CD4-positive, alpha-beta T cell (primary cell): Measurements from ENCODE around the gene LINC00305. TPM values are rescaled to one million over a fixed set of nuclear protein-coding genes. Genes with fewer than 3 reads are reported as not detected.

Experiments
- ATAC-seq: fragments of 200-7000 bp; cut with Tn5 transposase; one replicate; pipeline ENCODE4 v1.10.0; 2022; ENCODE audit warnings: mild to moderate bottlenecking; ENCODE audit not compliant: poor library complexity
- CTCF ChIA-PET: fragments of 350-600 bp; sonication (Branson Sonifier 250); formaldehyde crosslinking; loops from one replicate; lab custom pipeline; 2021; ENCODE audit warnings: antibody characterized with exemption, inconsistent platforms; lab: Charles Lee
- POLR2A ChIA-PET: fragments of 350-600 bp; sonication (Branson Sonifier 250); formaldehyde crosslinking; loops from one replicate; lab custom pipeline; 2021; ENCODE audit warnings: antibody characterized with exemption, inconsistent platforms; lab: Charles Lee
- DNase-seq, 14 experiments: peaks; one replicate each; pipeline ENCODE4 v3.0.0-alpha.2; 2013 to 2020; ENCODE audit warnings: mixed read lengths in 2 of 14
- H3K27ac ChIP-seq, 2 donors: one replicate each; pipeline versions ENCODE4 v1.5.1 to v1.7.0; 2013; ENCODE audit warnings: low read length in 2 of 2, low read depth in 1 of 2, mild to moderate bottlenecking in 1 of 2
- H3K27me3 ChIP-seq, 2 experiments: 1 replicate in 1 of 2; 2 replicates in 1 of 2; pipeline versions ENCODE4 v1.6.1 to v1.7.0; 2013; ENCODE audit warnings: low read length in 2 of 2, control low read depth in 1 of 2, mild to moderate bottlenecking in 1 of 2, moderate library complexity in 1 of 2; ENCODE audit not compliant: insufficient read depth in 2 of 2, control insufficient read depth in 1 of 2
- H3K36me3 ChIP-seq: one replicate; pipeline ENCODE4 v1.6.1; 2013; ENCODE audit warnings: low read length, control low read depth; ENCODE audit not compliant: insufficient read depth
- H3K4me1 ChIP-seq: one replicate; pipeline ENCODE4 v1.6.1; 2013; ENCODE audit warnings: low read length, control low read depth; ENCODE audit not compliant: insufficient read depth
- H3K4me3 ChIP-seq: one replicate; pipeline ENCODE4 v1.5.1; 2013; ENCODE audit warnings: mild to moderate bottlenecking, low read length, moderate library complexity
- H3K9me3 ChIP-seq, 2 experiments: 1 replicate in 1 of 2; 2 replicates in 1 of 2; pipeline versions ENCODE4 v1.6.1 to v1.7.0; 2013; ENCODE audit warnings: low read length in 2 of 2, mild to moderate bottlenecking in 2 of 2, control low read depth in 1 of 2, moderate library complexity in 1 of 2; ENCODE audit not compliant: control insufficient read depth in 1 of 2, insufficient read depth in 1 of 2
- H3K27ac Mint-ChIP-seq: one replicate; pipeline ENCODE4 v1.8.0; 2020; ENCODE audit warnings: mixed read lengths
- H3K27me3 Mint-ChIP-seq: one replicate; pipeline ENCODE4 v1.8.0; 2021; ENCODE audit warnings: mixed read lengths
- H3K36me3 Mint-ChIP-seq: one replicate; pipeline ENCODE4 v1.8.0; 2021; ENCODE audit warnings: low read depth, mixed read lengths
- H3K4me1 Mint-ChIP-seq: one replicate; pipeline ENCODE4 v1.8.0; 2021; ENCODE audit warnings: low read depth, mixed read lengths
- H3K4me3 Mint-ChIP-seq: one replicate; pipeline ENCODE4 v1.8.0; 2020; ENCODE audit warnings: mild to moderate bottlenecking, mixed read lengths
- H3K9me3 Mint-ChIP-seq: one replicate; pipeline ENCODE4 v1.8.0; 2020; ENCODE audit warnings: mixed read lengths
- CTCF ChIP-seq: fragments of 200-600 bp; IDR thresholded peaks from one replicate; pipeline ENCODE4 v1.8.0; 2022; ENCODE audit warnings: antibody characterized with exemption, mild to moderate bottlenecking
- intact Hi-C, 2 experiments: fragments of 100-400 bp; cut with DNase I in 1 of 2; cut with micrococcal nuclease in 1 of 2; formaldehyde crosslinking; loops; one replicate each; pipeline versions ENCODE4 v1.15.1 to v1.9.0; 2023 to 2025; cut with DNase I, micrococcal nuclease
- total RNA-seq, 174 experiments: library from RNA in 2 of 174; stranded (reverse) in 2 of 174; gene quantifications; one replicate each; pipeline ENCODE4 v1.2.3 and lab custom pipeline; 2021 to 2026

Gene LINC00305
- total RNA-seq, 2 experiments from 2014 or later, result not detected

DNA sequence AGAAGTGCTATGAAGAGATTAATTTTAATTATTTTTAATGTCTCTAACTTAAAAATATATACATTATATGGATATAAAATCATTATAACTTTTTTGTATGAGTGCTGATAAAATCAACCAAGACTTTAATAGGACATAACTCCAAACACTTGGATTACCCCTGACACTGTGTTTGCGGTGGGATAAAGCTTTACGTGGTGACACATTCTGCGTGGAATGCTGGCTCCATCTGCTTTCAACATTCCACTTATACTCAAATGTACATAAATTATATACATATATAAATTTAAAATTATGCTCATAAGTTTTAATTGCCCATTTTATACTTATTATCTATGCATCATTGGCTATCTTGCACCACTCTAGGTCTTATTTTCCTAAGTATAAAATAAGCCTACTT lies 30.5 kb downstream of the LINC00305 start:
- no peak for TF ChIP-seq CTCF
- H3K9me3 ChIP-seq, result peaks cover 0 to 5% of the 10 kb centered on the region in 2 experiments
- no peak overlapping the region for H3K4me3 ChIP-seq
- no peaks in the 10 kb centered on the region for H3K4me1 ChIP-seq
- H3K36me3 ChIP-seq, result no peaks in the 10 kb centered on the region
- CTCF ChIA-PET, result no interaction called here
- no peaks in the 10 kb centered on the region for H3K27me3 ChIP-seq
- Mint-ChIP-seq H3K9me3 (no peaks in the 10 kb centered on the region), H3K27me3 (no peaks in the 10 kb centered on the region), H3K36me3 (no peaks in the 10 kb centered on the region), H3K4me1 (no peaks in the 10 kb centered on the region), H3K4me3 (no peak overlapping the region), H3K27ac (no peak overlapping the region)
- no peak overlapping the region for H3K27ac ChIP-seq
- intact Hi-C loops, result no loop called here
- ATAC-seq (no peak), DNase-seq (no peak)
- POLR2A ChIA-PET, result no interaction called here

GRCh38 chr18:64116571-64117175 lies 32.2 kb downstream of the LINC00305 start:
- Histone ChIP-seq H3K27me3 (no peaks in the 10 kb centered on the region), H3K4me1 (no peaks in the 10 kb centered on the region), H3K27ac (no peak overlapping the region), H3K9me3 (peaks cover 0 to 5% of the 10 kb centered on the region in 2 experiments), H3K36me3 (no peaks in the 10 kb centered on the region), H3K4me3 (no peak overlapping the region)
- DNase-seq, result no peak
- intact Hi-C loops, result no loop called here
- no peaks in the 10 kb centered on the region for H3K4me1 Mint-ChIP-seq
- H3K9me3 Mint-ChIP-seq, result no peaks in the 10 kb centered on the region
- H3K36me3 Mint-ChIP-seq, result no peaks in the 10 kb centered on the region
- no peak for ATAC-seq
- H3K4me3 Mint-ChIP-seq, result no peak overlapping the region
- ChIA-PET POLR2A (no interaction called here), CTCF (no interaction called here)
- TF ChIP-seq CTCF, result no peak
- no peaks in the 10 kb centered on the region for H3K27me3 Mint-ChIP-seq
- H3K27ac Mint-ChIP-seq, result no peak overlapping the region

DNA sequence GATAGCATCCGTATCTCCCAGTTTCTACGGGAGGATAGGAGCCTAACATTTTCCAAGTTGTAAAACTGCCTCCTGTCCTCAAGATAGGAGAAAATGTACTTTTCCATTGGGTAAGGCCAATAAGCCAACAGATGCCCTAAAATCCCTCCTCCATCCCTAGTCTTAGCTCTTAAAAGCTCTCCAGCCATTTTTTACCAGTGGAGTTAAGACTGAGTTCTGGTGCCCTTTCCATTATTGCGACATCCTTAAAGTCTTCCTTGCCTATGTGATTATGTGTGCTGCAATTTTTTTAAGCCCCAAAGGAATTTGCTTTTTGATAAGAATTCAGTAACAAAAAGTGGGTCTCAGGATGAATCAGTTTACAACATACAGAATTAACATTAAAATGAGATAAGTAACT lies 33.0 kb downstream of the LINC00305 start:
- ATAC-seq (no peak), DNase-seq (no peak)
- POLR2A ChIA-PET, result no interaction called here
- Mint-ChIP-seq H3K27me3 (no peaks in the 10 kb centered on the region), H3K4me3 (no peak overlapping the region), H3K27ac (no peak overlapping the region), H3K9me3 (no peaks in the 10 kb centered on the region), H3K36me3 (no peaks in the 10 kb centered on the region), H3K4me1 (no peaks in the 10 kb centered on the region)
- H3K27ac ChIP-seq, result no peak overlapping the region
- no peak for TF ChIP-seq CTCF
- H3K27me3 ChIP-seq, result no peaks in the 10 kb centered on the region
- no peaks in the 10 kb centered on the region for H3K4me1 ChIP-seq
- no peak overlapping the region for H3K4me3 ChIP-seq
- no peaks in the 10 kb centered on the region for H3K36me3 ChIP-seq
- peaks cover 0 to 5% of the 10 kb centered on the region in 2 experiments for H3K9me3 ChIP-seq
- intact Hi-C loops, result no loop called here
- CTCF ChIA-PET, result no interaction called here
